GM19193 (cell line): ENCODE results near the gene PUS7L.

Source experiments
- POLR2A ChIP-seq: IDR thresholded peaks from 4 replicates; pipeline ENCODE4 v1.6.1; 2011; ENCODE audit not compliant: insufficient read depth, insufficient read length; ENCODE audit errors: extremely low read depth

The PUS7L gene

DNA sequence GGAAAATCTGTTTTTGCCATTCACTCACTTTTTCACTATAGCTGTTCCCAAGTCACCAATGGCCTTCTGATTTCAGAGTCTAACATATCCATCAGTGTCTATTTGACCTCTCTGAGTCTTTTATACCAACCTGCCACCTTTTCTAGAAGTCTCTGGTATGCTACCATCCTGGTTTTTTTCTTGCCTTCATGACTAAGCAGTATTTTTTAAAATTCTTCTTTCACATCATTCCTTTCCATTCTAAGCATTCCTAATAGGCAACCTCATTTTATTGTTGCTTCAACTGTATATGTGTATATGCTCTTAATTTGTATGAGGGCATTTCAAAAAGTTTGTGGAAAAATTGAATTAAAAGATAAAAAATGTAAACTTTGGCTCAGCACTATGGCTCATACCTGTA is 5.2 kb upstream of the PUS7L start:
- no peak for TF ChIP-seq POLR2A

DNA sequence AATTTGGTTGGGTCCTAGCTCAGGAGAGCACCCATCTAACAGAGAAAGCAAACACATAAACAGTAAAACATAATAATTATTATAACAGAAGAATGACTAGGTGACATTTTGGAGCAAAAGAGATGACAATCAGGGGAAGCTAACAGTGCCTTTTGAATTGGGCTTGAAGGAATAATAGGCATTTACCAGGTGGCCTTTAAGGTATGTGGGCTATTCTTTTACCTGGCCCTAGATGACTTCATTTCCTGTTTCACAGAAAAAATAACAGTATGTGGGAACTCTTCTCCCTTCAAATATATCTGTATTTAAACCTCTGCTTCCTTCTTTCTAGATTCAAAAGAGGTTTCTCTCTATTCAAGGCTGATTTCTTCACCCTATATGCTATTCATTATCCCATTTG is 4.0 kb upstream of the PUS7L start:
- TF ChIP-seq POLR2A: no peak

DNA sequence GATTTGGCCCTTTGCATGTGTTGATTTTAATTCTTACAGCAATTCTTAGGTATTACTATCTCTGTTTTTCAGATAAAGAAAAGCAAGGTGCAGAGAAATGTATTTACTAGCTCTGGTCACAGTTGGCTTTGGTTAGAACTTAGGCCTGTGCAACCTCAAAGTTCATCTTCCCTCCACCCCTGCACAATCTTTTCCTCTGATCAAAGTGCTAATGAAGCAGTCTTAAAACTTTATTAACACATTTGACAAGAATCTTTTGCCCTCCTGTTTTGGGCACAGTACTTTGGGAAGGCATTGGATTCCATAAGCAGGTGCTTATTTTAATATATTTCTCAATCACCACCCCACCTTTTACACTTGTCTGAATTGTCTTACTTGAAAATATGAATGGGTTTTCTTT is 2.9 kb upstream of the PUS7L start:
- TF ChIP-seq POLR2A: no peak

DNA sequence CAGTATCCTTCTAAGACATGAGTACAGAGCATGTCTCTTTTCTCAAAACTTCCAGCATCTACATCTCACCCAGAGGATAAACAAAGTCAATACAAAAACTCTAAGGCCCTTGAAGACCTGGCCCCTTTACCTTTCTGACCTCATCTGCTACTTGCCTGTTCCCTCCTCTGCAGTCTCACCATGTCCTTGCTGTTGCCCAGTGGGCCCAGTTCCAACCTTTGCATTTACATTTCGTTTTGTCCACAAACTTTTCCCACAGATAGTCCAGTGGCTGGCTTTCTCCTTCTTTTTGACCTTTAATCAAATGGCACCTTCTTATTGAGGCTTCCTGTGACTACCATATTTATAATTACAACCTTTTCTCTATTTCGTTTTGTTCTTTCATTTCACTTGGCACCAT is 1.8 kb upstream of the PUS7L start:
- no peak for TF ChIP-seq POLR2A

DNA sequence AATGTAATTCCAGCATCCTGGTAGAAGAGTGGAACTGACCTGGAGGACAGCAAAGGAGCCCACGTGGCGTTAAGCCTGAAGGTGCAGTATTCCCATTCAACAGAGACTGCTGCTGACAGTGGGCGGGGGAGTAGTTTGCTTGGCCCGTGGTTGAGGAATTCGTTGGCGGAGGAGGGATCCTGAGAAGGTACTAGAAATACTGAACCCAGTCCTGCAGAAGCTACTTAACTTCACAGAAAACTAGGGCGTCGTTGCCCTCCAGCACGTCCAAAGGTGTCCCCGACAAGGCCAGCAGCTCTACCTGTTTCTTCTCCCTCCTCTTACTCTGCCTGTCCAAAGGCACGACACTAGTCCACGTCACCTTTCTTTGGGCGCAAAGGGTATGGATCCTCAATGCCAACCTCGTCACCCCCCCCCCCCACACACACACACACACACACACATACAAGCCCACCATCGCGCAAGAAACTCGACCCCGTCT is 303 bp downstream of the PUS7L start:
- TF ChIP-seq POLR2A: no peak

DNA sequence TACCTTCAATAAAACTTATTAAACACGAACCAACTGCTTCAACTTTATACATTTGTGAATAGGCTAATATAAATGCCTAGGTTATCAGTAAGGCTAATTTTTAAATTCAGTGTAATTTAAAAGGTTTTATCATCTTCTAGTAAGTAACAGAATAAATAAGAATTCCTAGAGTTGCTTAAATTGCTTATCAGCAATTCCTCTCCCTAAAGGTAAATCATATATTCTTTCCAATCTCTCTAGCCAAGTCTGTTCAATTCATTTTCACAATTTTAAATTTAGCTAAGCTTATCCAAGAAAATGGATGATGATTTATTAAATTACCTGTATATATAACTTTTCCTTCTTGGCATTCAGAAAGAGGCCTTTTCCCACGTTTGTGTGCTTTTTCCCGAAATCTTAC is 4.6 kb downstream of the PUS7L start:
- TF ChIP-seq POLR2A: no peak

DNA sequence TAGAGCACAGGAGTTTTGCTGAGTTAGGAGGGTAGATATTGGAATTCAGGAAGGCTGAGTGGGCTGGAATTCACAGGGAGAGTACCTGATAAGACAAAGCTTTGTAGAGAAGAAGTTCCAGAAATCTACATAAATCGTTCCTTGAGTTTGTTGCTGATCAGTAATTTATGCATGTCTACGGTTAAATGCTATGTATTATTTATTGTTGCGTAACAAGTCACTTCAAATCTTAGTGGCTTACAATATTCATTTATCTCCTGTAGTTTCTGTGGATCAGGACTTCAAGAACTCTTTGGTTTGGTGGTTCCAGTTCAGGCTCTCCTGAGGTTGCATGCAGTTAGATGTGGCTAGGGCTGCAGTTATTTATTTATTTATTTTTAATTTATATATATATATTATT is 7.8 kb downstream of the PUS7L start:
- no peak for TF ChIP-seq POLR2A

DNA sequence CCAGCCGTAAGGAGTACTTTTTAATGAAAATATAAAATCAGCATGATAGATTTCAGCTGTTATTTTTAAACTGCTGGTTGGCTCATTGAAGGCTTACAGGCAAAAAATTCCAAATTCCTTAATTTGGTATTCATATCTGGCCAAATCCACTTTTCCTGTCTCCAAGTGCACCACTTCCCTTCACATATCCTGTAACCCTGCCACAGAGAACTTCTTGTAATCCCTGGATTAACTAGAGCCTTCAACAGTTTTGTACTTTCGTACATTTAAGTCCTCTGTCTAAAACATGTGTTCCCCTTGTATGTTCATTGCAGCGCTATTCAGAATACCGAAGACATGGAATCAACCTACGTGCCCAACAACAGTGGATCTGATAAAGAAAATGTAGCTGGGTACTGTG is 9.6 kb downstream of the PUS7L start:
- TF ChIP-seq POLR2A: no peak

DNA sequence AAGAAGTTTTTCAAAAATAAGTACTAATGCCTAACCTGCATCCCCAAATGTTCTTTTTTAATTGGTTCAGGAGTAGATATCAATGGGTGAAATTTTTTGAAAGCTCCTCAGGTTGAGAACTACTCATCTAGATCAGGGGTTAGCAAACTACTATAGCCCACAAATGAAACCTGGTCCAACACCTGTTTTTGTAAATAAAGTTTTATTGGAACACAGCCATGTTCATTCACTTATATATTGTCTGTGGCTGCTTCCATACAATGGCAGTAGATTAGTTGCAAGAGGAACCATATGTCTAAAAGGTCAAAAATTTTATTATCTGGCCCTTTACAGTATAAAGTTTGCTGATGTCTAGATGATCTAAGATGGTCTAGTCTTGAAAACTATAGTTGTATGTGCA is 13.8 kb downstream of the PUS7L start:
- no peak for TF ChIP-seq POLR2A

DNA sequence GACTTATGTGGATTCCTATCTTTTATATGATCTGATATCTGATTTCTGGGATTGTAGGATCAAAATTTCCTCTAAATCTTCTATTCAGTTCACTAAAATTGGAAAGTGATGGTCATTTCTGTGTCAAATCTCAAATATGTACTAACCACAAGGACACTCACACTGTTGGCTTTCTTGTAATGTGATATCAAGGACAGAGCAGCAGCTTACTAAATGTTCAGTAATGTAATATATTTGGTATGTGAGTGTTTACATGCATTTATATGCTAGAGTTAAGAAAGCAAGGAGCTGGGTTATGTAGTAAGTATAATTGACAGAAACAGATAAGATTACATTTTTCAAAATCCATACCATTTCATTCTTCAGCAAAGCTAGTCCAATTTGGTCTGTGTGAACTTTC is 16.5 kb downstream of the PUS7L start:
- TF ChIP-seq POLR2A: no peak

DNA sequence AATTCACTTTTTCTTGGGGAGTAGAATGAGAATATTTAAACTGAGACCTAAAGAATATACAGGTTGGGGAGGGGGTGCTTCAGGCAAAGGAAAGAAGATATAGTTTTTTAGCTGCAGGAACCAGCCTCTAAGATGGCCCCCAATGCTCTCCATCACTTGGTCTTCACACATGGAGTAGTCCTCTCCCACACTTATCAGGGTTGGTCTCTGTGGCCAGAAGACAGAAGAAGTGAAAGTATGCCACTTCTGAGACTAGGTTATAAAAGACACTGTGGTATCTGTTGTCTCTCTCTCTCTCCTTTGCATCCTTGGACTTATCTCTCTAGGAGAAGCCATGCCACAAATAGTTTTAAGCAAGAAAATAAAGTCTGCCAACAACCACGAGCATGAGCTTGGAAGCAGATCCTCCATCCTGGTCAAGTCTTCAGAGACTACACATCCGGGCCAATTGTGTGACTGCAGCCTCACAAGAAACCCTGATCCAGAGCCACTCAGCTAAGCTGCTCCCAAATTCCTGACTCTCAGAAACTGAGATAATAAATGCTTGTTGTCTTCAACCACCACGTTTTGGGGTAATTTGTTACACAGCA is 18.0 kb downstream of the PUS7L start:
- no peak for TF ChIP-seq POLR2A

DNA sequence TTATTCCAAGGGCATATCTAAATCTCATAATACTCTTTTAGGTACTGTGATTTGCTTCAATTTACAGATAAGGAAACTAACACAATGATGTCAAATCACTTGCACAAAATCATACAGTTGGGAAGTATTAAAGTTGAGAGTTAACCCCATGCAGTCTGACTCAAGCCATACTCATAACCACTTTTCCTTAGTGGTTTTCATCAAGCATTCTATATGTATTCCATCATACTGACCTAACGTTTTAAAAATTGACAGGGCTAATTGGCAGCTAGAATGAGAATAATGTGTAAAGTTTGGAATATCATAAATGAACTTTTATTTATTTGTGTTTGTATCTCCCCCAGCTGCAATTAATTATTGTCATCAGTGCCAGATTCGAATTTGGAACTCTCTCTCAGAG is 20.9 kb downstream of the PUS7L start:
- no peak for TF ChIP-seq POLR2A

DNA sequence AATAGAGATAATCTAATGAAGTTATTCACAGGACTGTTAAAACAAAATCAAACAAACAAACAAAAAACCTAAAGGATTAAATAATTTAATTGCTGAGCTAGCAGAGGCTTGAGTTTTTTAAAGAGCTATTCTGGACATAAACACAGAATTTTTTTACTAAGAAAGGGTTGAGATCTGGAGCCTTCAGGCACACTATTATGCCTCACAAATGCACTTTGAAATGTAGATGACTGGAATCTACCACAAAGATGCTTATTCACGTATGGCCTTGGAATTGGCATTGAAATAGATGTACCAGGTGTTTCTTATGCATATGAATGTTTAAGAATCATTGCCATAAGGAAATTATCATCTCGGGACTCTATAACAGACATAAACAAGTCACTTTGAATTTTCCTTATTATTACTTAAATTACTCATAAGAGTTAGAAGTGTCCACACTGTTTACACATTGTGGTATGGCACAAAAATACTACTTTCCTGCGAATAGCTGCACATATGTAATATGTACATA is 21.6 kb downstream of the PUS7L start:
- TF ChIP-seq POLR2A: no peak

DNA sequence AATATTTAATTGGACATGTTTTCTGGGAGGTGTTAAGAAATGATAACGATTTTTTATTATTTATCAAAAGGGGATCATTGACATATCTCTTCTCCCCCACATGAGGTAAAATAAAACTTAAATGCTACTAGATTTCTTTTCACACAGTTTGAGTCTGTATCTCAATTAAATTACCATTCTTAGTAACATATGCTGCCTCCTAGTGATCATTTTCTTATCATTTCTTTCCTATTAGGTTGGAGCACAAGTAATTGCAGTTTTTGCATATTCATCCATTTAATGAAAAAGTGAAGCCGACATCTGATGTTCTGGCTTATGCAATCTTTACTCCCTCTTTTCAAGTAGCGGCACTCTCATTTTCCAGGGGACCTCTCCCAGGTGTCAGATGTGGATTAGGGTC is 24.9 kb downstream of the PUS7L start:
- TF ChIP-seq POLR2A: no peak

DNA sequence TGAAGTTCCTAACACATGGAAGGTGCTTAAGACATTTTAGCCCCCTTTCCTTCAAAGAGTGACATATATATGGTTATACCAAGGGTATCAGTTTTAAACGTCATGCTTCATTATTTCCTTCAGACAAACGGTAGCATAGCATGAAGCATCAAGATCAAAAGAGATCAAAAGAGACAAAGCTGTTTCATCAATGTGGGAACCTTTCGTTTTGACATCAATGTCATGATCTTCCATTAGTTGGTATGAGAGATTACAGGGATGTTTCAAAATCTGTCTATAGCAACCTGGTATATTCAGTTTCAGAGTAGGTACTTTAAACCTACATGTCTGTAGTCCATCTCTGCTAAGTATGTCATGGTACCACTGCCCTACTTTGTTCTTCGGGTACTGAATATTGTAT is 28.3 kb downstream of the PUS7L start:
- no peak for TF ChIP-seq POLR2A

DNA sequence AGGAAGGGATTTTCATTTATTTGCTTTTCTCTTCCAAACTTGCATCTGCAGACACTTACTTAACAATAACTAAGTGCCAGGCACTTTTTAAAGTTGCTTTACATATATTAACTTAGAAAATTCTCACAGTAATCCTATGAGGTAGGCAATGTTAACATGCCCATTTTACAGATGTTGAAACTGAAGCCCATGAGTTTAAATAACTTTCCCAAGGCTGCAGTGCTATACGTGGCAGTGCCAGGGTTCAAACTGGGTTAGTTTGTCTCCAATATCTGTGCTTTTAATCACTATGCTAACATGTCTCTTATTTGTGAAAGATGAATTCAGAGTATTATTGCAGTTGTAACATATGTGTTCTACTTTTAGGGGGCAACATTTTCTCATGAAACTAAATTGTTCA is 29.9 kb downstream of the PUS7L start:
- no peak for TF ChIP-seq POLR2A

DNA sequence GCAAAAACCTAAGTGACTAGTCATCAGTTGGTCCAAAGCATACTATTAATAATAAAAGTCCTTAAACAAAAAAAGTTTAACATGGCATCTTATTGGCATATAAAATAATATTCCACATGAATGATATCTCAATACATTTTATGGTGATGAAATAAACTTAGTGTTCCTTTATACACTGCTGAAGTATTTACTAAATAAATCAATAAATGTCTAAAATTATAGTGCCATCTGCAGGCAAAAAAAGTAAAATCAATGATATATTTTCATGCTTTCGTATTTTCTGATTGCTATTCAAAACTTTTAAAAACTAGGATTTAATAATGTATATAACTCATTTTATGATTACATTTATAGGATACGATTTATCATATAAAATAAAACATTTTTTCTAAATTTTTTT is 30.5 kb downstream of the PUS7L start:
- TF ChIP-seq POLR2A: no peak

DNA sequence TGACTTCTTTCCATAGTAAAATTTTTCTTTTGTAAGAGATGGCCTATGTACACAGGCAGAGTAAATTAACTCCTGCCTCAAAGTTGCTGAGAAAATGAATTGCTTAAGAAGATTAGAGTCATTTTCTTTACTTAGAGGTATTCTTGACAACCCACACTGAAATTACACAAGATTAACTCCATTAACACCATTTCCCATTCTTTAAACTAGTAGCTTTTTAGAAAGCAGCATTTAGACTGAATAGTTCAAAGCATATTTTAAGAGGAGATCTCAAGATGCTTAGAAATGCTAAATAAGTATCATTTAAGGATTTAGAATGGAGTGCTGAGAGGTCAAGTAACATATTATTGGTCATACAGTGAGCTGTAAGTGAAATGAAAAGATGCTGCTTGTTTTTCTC is 35.5 kb downstream of the PUS7L start:
- TF ChIP-seq POLR2A: no peak

DNA sequence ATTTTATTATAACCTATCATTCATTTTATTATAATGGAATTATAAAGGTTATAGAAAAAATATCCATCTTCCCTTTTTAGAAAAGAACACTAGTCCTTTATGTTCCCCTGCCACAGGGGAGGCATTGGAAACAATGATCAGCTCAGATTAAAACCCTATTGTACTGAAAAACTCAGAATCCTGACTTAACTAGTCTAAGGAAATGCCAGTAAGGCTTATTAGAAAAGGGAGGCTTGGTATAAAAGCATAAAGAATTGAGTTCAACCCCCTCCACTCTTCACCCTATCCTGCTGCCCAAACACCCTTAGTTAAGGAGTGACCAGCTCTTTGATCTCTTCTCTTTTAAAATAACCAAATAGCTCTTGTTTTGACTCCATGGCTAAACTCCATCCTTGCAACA is 36.0 kb downstream of the PUS7L start:
- TF ChIP-seq POLR2A: no peak
